Measurements from ENCODE around the gene ALOX5.

Gene ALOX5

DNA sequence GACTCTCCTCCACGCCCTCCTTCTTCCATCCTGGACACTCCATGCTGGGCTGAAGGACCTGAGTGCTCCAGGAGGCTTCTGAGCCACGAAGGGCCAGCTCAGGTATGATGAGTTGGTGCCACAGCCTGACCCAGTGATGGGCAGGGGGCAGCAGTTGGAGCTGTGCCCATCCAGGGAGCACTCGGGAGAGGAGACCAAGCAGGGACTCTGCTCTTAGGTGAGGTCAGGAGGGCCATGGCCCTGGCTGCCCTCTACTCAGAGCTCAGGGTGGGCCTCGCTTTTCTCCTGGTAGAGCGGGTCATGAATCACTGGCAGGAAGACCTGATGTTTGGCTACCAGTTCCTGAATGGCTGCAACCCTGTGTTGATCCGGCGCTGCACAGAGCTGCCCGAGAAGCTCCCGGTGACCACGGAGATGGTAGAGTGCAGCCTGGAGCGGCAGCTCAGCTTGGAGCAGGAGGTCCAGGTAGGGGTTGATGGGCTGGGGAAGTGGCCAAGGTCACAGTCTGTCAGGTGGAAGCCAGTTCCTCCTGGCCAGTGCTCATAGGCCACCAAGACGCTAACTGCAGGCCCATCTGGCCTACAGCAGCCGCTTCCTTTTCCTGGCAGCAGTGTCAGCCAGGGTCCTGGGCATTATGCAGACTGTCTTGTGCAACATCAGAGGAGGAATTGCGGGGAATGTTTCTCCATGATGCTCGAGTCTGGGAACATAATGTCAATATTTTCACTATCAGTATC is 50.8 kb downstream of the ALOX5 start:
- DNase-seq (ENCODE audit: low read depth in 2 of 2): no peak

DNA sequence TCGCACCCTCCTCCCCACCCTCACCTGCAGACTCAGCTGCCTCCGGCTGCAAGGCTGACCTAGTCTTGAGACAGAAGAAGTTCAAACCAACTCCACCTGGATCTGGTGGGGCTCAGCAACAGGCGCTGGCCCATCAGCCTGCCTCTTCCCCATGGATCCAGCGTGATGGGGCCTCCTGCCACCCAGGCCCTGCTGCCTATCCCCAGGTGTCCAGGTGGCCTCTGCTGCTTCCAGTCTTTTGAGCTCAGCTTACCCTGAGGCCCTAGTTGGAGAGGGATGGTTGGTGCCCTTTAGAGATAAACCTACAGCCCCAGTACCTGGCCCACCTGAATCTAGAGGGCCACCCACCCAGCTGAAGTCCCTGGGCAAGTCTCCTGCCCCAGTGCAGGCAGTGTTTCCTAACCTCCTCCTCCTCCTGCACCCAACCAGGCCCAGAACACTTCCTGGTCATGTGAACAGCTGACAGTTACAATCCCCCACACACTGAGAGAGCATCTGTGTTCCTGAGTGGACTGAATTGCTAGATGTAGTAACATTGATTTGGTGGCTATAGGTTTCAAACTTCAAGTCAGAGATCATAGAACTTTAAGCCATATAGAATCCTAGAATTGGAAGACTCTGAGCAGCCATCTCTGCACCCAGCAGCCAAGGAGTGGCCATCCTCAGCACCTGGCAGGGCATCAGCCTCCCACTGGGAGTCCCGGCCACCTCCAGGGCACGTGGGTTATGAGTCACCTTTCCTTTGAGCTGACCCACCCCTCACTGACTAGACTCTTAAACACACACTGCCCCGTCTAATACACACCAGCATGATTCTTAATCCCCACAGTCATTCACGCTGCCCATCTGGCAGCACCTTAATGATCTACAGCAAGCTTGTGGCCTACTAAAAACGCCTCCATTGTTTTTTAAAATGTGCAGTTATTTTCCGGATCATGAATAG is 51.9 kb downstream of the ALOX5 start:
- DNase-seq (ENCODE audit: low read depth in 2 of 2): no peak

DNA sequence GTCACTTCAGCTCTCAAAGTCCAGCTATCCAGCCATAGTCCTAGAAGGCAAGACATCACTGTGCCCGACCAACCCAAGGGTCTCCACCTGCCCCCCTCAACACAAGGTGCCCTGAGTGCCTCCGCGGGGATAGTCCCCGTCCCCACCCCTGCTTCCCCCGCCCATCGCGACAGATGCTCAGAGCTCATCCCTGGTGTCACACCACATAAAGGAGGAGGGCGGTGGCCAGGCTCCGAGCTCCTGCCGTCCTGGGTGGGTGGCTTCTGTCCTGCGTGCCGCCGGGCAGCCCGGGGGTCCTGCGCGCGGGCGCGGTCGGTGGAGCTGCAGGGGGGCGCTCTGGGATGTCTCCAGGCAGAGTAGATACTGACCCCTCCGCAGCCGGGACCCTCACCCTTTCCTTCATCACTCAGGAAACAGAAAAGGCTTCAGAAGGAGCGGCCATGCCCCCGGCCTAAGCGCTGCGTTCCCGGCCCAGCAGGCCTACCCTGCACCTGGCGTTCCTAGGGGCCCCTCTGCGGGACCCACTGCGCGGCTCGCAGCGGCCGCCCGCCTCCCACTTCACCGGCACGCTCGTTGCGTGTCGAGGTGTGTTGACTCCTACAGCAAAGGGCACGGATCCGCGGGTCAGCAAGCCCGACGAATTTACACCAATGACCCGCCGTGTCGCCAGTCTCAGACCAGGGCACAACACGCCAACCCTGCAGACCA is 53.4 kb downstream of the ALOX5 start:
- DNase-seq (ENCODE audit: low read depth in 2 of 2): no peak

DNA sequence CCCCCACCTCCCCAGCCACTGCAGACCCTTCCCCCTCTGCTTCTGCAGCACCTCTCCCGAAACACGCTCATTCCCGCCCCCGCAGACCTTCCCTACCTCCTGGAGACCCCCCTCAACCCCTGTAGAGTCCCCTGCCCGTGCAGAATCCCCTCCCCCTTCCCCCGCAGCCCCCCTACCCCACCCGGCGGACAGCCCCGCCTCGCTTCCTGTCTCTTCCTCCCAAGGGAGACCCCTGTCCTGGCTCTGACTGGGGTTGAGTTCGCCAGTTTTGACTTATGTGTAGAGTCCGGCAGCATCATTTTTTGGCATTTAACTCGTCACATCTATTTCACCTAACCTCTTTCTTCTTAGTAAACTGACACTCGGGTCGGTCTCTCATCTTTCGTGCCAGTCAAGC is 54.0 kb downstream of the ALOX5 start:
- no peak for DNase-seq (ENCODE audit: low read depth in 2 of 2)

DNA sequence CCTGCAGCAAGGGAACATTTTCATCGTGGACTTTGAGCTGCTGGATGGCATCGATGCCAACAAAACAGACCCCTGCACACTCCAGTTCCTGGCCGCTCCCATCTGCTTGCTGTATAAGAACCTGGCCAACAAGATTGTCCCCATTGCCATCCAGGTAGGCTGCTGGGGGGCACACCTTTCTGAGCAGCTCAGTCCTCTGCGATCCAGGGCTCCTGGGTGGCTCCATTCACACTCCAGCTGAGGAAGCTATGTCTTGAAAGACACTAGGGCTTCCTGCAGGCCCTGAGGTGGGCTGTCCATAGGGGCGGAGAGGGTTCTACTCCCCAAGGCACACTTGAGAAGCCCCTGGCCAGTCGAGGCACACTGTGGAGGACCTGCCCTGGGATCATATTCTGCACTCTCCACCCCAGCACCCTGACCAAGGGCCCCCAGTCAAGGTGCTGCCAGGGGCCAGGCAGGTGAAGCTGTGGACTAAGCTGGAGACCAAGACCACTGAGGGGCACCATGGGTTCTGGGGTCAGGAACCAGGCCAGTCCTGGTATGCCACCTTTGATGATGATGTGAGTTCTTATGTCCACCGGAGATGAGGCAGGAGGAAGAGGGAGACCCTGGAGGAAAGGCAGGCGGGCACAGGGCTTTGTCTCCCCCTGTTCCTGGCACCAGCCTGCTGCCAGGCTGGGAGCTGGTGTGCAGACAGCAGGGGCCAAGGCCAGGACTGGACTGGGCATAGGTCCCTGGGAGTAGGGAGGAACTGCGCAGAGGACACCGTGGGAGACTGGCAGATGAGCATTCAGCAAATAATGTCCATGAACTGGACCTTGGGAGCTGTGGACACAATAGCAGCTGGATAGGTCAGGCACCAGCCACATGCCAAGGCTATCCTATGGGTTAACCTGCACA is 54.8 kb downstream of the ALOX5 start:
- no peak for DNase-seq (ENCODE audit: low read depth in 2 of 2)

DNA sequence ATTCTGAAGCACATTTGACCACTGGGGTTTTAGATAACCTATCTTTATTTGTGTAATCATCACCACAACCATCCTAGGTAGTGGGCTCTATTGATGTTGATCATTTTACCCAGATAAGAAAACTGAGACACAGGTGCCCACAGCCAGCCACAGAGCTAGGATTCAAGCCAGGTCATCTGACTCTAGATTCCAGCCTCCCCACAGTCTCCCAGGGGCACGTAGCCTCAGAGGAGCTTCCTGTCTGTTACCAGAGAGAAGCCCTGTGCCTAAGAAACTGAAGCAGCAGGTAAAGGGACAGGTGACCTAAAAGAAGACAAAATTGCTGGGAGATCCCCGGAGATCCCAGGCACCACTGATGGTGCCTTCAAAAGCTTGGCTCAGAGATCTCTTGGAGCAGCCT is 55.8 kb downstream of the ALOX5 start:
- no peak for DNase-seq (ENCODE audit: low read depth in 2 of 2)

DNA sequence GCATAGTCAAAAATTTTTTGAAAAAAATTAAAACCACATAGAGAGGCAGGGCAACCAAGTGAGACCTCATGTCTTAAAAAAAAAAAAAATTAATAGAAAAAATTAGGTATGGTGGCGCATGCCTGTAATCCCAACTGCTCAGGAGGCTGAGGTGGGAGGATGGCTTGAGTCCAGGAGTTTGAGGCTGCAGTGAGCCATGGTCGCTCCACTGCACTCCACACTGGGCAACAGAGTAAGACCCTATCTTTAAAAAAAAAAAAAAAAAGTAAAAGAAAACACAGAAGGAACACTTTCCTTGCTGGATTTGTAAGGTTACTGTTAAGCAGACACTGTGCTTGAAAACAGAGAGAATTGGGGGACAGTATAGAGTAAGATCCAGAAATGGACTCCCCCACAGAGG is 58.1 kb downstream of the ALOX5 start:
- no peak for DNase-seq (ENCODE audit: low read depth in 2 of 2)

DNA sequence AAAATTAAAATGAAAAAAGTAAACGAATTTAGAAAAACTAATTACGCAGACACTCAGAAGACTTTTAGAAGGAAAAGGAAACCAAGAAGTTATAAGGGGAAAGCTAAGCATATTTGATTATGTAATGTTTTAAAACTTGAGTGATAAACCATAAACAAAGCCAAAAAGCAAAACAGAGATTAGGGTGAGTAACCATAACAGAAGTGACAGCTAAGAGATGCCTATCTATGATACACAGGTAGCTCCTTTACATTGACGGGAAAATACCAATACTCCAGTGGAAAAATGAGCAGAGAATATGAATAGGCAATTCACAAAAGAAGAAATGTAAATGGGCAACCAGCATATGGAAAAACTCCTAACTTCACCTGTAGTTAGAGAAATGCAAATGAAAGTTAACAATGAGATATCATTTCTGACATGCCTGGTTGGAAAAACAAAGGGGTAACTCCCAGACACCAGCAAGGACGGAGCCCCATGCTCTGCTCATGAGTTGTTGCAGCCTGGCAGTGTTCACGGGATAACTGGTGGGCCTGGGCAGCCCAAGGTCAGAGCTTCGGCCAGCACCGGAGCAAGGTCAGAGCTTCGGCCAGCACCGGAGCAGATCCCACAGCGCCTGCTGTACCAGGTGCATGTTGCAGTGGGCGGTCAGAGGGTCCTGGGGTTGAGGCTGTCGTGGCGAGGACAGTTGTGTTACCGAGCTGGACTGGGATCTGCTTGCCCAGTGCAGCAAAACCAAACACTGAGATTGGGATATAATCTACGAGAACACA is 58.9 kb downstream of the ALOX5 start:
- DNase-seq (ENCODE audit: low read depth in 2 of 2): no peak

DNA sequence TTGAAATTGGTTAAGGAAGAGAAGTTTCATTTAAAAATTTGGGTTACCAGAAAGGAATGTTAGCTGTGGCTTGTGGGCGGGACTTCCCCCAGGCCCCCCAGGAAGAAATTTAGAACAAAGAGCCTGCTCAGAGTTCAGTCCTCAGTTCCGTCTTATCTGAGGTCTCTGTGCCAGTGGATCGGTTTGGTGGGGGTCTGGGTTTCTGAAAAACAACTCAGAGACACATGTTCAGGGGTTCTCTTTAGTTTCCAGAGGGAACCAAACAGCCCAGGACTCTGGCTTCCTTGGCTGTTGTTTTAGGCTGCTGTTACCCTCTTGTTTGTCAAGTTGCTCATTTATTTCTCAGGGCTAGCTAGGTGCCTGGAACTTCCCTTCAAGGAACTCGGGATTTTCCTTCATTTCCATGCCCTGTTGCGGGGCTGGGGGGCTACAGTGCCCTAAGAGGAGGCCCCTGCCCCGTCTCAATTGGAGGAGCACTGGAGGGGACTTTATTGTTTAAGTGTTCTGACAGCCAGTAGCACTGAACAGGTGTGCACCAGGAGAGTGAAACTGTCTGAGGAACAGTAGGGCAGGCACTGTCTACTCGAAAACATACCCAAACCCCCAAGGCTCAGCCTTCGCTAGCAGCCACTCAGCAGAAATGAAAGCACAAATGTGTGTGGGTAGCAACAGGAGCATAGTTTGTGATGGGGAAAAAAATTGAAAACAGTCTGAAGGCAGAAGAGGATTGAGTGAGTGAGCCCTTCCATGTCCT is 59.9 kb downstream of the ALOX5 start:
- DNase-seq (ENCODE audit: low read depth in 2 of 2): no peak

DNA sequence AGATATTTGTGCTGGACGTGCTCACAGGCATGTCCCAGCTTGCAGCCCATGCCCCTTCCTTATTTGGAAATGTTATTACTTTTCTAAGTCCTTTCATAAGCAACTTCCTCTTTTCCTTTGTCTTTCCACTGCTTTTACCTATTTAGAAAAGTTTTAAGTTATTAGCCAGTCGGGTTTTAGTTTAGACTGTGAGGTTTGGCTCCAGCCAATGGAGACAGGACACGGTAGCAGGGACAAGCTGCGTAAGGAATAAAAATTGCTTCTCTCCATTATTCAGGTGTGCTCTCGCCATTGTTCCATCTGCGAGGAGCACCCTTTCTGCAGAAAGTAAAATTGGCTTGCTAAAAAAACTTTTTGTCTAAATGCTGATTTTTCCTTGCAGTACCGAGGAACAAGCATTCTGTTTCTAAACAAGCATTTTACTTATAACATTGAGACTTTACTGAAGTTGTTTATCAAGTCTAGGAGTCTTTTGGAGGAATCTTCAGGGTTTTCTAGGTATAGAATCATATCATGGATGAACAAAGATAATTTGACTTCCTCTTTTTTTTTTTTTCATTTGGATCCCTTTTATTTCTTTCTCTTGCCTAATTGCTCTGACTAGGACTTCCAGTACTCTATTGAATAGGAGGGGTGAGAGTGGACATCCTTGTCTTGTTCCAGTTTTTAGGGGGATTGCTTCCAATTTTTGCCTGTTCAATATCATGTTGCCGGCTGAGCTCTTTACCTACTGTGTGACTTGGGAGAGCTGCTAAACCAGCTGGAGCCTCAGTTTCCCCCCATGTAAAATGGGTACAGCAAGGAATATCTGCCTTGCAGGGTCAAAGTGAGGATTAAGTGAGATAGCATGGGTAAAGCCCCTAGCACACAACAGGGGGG is 63.8 kb downstream of the ALOX5 start:
- DNase-seq (ENCODE audit: low read depth in 2 of 2): no peak

DNA sequence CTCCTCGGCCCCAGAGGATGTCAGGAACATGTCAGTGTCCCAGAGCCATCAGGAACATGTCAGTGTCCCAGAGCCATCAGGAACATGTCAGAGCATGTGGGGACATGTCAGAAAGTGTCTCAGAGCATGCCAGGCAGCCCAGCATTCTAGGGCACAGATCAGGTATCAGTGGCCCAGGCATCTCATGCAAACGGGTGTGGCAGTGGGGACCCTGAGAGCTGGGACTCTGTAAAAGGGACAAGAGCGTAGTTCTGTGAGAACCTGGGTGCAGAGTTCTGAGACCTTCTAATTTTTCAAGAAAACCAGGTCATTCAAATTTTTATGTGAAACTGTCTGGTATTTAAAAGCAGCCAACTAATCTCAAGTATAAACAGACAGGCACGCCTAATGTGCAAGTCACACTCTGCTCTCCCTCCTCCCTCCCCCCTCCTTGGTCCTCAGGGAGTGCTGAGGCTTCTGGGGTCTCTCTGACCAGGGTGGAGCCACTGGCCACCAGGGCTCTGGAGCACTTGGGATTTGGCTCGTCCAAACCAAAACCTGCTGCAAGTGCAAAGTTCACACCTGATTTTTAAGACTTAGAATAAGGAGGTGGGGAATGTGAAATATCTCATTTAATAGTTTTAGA is 64.6 kb downstream of the ALOX5 start:
- DNase-seq (ENCODE audit: low read depth in 2 of 2): no peak

DNA sequence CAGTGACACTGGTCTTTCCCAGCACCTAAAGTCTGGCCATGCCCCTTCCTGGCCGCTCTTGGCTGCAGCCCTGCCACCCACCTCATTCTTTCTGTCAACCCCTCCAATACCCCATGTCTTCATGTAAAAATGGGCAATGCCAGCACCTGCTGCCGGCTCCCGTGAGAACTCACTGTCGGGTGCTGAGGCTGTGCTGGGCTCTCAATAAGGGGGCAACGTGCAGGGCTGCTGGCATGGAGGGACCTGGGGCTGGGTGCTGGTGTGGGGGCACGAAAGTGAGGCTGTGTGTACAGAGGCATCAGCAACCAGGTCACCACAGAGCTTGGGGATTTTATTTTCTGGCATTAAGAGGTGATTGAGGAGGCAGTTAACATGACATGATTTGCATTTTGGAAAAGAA is 65.3 kb downstream of the ALOX5 start:
- no peak for DNase-seq (ENCODE audit: low read depth in 2 of 2)

DNA sequence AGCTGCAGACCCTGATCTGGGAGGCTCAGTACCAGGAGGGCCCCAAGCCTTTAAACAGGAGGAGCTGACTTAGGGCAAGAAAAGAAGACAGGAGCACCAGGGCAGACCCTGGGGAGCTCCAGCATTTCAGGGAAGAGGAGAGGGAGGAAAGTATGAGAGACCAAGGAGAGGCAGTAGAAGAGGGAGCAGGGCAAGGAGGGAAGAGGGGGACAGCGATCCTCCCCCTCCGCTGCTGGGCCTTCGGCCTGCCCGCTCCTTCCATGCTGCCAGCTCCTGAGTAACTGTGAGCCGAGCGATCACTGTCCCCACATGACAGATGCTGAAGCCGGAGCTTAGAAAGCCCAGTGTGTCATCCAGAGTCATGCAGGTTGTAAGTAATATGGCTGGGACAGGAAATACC is 65.9 kb downstream of the ALOX5 start:
- DNase-seq (ENCODE audit: low read depth in 2 of 2): no peak

DNA sequence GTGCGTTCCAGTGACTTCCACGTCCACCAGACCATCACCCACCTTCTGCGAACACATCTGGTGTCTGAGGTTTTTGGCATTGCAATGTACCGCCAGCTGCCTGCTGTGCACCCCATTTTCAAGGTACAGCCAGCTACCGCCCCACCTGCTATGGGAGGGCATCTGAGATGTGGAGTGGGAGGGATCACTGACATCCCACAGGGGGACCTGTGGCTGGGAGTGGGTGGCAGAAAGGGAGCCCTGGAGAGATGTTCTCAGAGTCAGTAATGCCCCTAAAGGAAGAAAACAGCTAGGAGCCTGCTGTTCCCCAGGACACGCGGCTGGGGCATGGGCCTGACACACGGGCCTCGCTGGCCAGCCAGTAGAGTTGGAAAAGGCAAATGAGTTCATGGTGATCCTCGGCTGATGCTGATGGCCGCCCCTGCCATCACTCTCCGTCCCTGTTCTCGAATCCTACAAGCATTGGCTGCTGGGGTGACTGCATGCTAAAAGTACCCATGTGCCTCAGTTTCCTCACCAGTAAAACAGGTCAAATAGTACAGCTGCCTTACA is 66.6 kb downstream of the ALOX5 start:
- no peak for DNase-seq (ENCODE audit: low read depth in 2 of 2)

DNA sequence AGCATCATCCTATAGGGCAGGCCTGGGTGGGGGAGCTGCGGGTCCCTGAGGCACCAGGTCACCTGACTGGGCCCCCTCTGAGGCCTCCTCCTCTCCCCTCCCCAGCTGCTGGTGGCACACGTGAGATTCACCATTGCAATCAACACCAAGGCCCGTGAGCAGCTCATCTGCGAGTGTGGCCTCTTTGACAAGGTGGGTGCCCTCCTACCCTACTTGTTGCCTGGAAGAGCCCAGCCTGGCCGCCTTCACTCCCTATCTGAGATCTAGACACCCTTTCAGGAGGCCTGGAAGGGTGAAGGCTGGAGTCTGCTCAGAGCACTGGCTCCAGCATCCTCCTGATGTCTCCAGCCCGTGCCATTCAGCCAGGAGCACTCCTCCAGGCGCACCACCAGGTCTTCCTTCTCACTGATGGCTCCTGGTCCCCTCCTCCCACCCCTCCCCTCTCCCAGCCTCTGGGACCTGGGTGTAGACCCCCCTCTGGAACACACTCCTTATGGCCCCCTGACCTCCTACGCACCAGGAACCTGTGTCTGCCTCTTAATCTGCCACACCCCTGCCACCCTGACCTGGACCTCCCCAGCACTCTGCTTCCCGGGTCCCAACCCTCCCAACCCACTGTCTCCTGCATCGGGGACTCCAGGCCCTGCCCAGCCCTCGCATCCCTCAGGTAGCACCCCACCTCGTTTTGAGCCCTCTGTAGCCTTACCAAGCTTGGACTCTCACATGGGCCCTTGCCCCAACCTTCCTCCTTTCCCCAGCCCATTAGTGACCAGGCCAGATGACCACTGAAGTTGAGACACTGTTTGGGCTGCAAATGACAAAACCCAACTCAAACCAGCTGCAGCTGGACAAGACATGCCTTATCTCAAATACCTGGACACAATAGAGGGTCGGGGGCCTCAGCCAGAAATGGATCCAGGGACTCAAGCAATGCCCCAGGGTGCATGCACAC is 67.5 kb downstream of the ALOX5 start:
- no peak for DNase-seq (ENCODE audit: low read depth in 2 of 2)

DNA sequence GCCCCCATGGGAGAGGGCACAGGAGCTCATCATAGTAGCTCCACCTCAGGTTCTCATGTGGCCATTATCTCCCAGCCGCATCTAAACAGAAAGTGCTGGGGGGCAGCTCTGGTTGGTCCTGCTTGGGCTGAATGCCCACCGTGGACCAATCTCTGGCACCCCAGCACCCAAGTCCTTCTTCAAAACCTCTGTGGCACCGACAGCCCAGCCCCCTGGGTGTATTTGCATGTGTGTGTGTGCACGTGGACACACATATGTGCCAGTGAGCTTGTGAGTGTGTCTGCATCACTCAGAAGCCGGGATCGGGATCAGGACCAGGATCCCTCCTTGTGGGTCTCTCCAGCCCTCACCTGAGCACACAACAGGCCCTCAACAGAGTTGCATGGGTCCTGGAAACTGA is 68.2 kb downstream of the ALOX5 start:
- no peak for DNase-seq (ENCODE audit: low read depth in 2 of 2)

DNA sequence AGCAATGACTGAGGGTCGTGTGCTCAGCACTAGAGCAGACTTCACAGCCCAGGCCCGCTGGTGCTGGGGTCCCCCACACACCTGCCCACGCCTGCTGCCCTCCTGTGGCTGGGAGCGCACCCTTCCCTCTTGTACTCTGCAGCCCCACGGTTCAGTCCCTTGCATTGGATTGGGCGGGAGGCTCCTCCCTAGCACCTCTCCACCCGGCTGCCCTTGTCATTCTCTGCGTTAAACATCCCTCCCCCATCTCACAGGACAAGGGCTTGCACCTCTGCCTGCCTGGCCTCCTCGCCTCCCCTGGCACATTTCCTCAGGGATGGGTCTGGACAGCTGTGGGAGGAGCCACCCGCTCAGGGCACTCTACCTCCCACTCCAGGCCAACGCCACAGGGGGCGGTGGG is 68.6 kb downstream of the ALOX5 start:
- DNase-seq (ENCODE audit: low read depth in 2 of 2): no peak

Measured in stimulated activated CD4-positive, alpha-beta T cell treated with anti-CD3 and anti-CD28 coated beads, Interleukin-15, amount 100 ng/mL, for 48 hours (primary cell).